ENCODE measurements around the gene IQSEC2.

GRCh38 chrX:53237056-53237455 lies 44.3 kb downstream of the IQSEC2 start:
- TF ChIP-seq EZH2 (IDR thresholded peaks at IDR 0.05; ENCODE audit: borderline replicate concordance) (no peak), CTCF (IDR thresholded peaks at IDR 0.05; ENCODE audit: poor library complexity) (no peak), EZH2phosphoT487 (IDR thresholded peaks at IDR 0.05; ENCODE audit: low read depth, severe bottlenecking, unreplicated experiment) (no peak)

Data from hepatocyte (in vitro differentiated cells).